H9 (cell line): ENCODE data around the gene SLC38A3. TPM values are rescaled to one million over a fixed set of nuclear protein-coding genes. Genes with fewer than 3 reads are reported as not detected.

Source experiments
- DNase-seq: peaks from one replicate; pipeline ENCODE4 v3.0.0-alpha.2; 2017
- H2AFZ ChIP-seq: one replicate; pipeline ENCODE4 v1.6.1; 2013; ENCODE audit warnings: mild to moderate bottlenecking, low read length, control low read depth, moderate library complexity
- H2AK5ac ChIP-seq: 2 replicates; pipeline ENCODE4 v1.6.1; 2013; ENCODE audit warnings: low read length, control low read depth, mixed read lengths; ENCODE audit not compliant: insufficient read length
- H2BK120ac ChIP-seq: one replicate; pipeline ENCODE4 v1.6.1; 2013; ENCODE audit warnings: low read depth, mild to moderate bottlenecking, low read length, control low read depth, inconsistent platforms; ENCODE audit not compliant: poor library complexity, severe bottlenecking
- H2BK12ac ChIP-seq: 2 replicates; pipeline ENCODE4 v1.6.1; 2013; ENCODE audit warnings: low read length, control low read depth, mixed read lengths, low read depth; ENCODE audit not compliant: insufficient read length
- H2BK15ac ChIP-seq: 2 replicates; pipeline ENCODE4 v1.6.1; 2013; ENCODE audit warnings: low read depth, low read length, control low read depth
- H2BK20ac ChIP-seq: one replicate; pipeline ENCODE4 v1.6.1; 2013; ENCODE audit warnings: low read depth, mild to moderate bottlenecking, low read length, control low read depth, inconsistent platforms; ENCODE audit not compliant: poor library complexity, severe bottlenecking
- H2BK5ac ChIP-seq: 2 replicates; pipeline ENCODE4 v1.6.1; 2013; ENCODE audit warnings: low read length, control low read depth, mixed read lengths; ENCODE audit not compliant: insufficient read length
- H3K14ac ChIP-seq: 2 replicates; pipeline ENCODE4 v1.6.1; 2013; ENCODE audit warnings: low read length, control low read depth; ENCODE audit not compliant: insufficient read depth
- H3K18ac ChIP-seq: 2 replicates; pipeline ENCODE4 v1.6.1; 2013; ENCODE audit warnings: low read depth, mild to moderate bottlenecking, mixed read lengths, low read length, control low read depth; ENCODE audit not compliant: insufficient read length
- H3K23ac ChIP-seq: 2 replicates; pipeline ENCODE4 v1.6.1; 2013; ENCODE audit warnings: low read length, control low read depth, mixed read lengths, low read depth; ENCODE audit not compliant: insufficient read length
- H3K23me2 ChIP-seq: 2 replicates; pipeline ENCODE4 v1.6.1; 2013; ENCODE audit warnings: low read depth, mild to moderate bottlenecking, mixed read lengths, low read length, control low read depth; ENCODE audit not compliant: insufficient read length, poor library complexity, severe bottlenecking
- H3K27ac ChIP-seq: 2 replicates; pipeline ENCODE4 v1.5.1; 2013; ENCODE audit warnings: low read length, control low read depth, mixed read lengths, low read depth; ENCODE audit not compliant: insufficient read length
- H3K27me3 ChIP-seq: 2 replicates; pipeline ENCODE4 v1.6.1; 2013; ENCODE audit warnings: low read length, control low read depth, inconsistent platforms; ENCODE audit not compliant: insufficient read depth
- H3K4ac ChIP-seq: 2 replicates; pipeline ENCODE4 v1.6.1; 2013; ENCODE audit warnings: low read depth, mild to moderate bottlenecking, control low read depth, inconsistent platforms, low read length, moderate library complexity
- H3K4me1 ChIP-seq: 2 replicates; pipeline ENCODE4 v1.6.1; 2013; ENCODE audit warnings: low read length, control low read depth, inconsistent platforms; ENCODE audit not compliant: insufficient read depth
- H3K4me2 ChIP-seq: 2 replicates; pipeline ENCODE4 v1.6.1; 2013; ENCODE audit warnings: low read length, control low read depth, mixed read lengths; ENCODE audit not compliant: insufficient read length, insufficient read depth
- H3K56ac ChIP-seq: 2 replicates; pipeline ENCODE4 v1.6.1; 2013; ENCODE audit warnings: low read depth, mild to moderate bottlenecking, mixed read lengths, low read length, control low read depth; ENCODE audit not compliant: insufficient read length
- H3K79me1 ChIP-seq: 2 replicates; pipeline ENCODE4 v1.6.1; 2013; ENCODE audit warnings: low read depth, mild to moderate bottlenecking, moderate library complexity, low read length, control low read depth, inconsistent platforms; ENCODE audit not compliant: insufficient read depth, poor library complexity, severe bottlenecking
- H3K79me2 ChIP-seq: 2 replicates; pipeline ENCODE4 v1.6.1; 2013; ENCODE audit warnings: low read length, control low read depth, inconsistent platforms; ENCODE audit not compliant: insufficient read depth
- H3K9ac ChIP-seq: 2 replicates; pipeline ENCODE4 v1.6.1; 2013; ENCODE audit warnings: low read length, control low read depth, mixed read lengths; ENCODE audit not compliant: insufficient read length; ENCODE audit errors: extremely low read depth
- H3K9me3 ChIP-seq: one replicate; pipeline ENCODE4 v1.6.1; 2013; ENCODE audit warnings: low read depth, low read length, inconsistent platforms; ENCODE audit not compliant: control insufficient read depth
- H3T11ph ChIP-seq: one replicate; pipeline ENCODE4 v1.6.1; 2013; ENCODE audit warnings: mild to moderate bottlenecking, low read length, control low read depth, inconsistent platforms
- H4K20me1 ChIP-seq: one replicate; pipeline ENCODE4 v1.6.1; 2013; ENCODE audit not compliant: control insufficient read depth, insufficient read length, insufficient read depth
- H4K5ac ChIP-seq: 2 replicates; pipeline ENCODE4 v1.6.1; 2013; ENCODE audit warnings: low read depth, mild to moderate bottlenecking, mixed read lengths, low read length, control low read depth; ENCODE audit not compliant: insufficient read length
- H4K8ac ChIP-seq: replicated peaks from 2 replicates; pipeline ENCODE4 v1.6.1; 2013; ENCODE audit warnings: low read length, control low read depth, mixed read lengths, low read depth; ENCODE audit not compliant: insufficient read length
- H4K91ac ChIP-seq: 2 replicates; pipeline ENCODE4 v1.6.1; 2013; ENCODE audit warnings: low read depth, mild to moderate bottlenecking, moderate library complexity, mixed read lengths, low read length, control low read depth; ENCODE audit not compliant: insufficient read length
- H3K27ac Mint-ChIP-seq, 3 experiments: 2 replicates in 2 of 3; 3 replicates in 1 of 3; pipeline ENCODE4 v1.8.0; 2020 to 2021; ENCODE audit warnings: mixed read lengths in 3 of 3, mild to moderate bottlenecking in 1 of 3, moderate library complexity in 1 of 3
- H3K27me3 Mint-ChIP-seq: 2 replicates; pipeline ENCODE4 v1.8.0; 2021; ENCODE audit warnings: low read depth, mild to moderate bottlenecking, moderate library complexity, mixed read lengths
- H3K36me3 Mint-ChIP-seq, 3 experiments: 2 replicates in 2 of 3; 3 replicates in 1 of 3; pipeline ENCODE4 v1.8.0; 2020 to 2021; ENCODE audit warnings: low read depth in 3 of 3, mixed read lengths in 3 of 3; ENCODE audit not compliant: insufficient read depth in 1 of 3
- H3K4me1 Mint-ChIP-seq, 2 experiments: 2 replicates each; pipeline ENCODE4 v1.8.0; 2020; ENCODE audit warnings: mixed read lengths in 2 of 2
- H3K4me3 Mint-ChIP-seq, 2 experiments: 2 replicates in 1 of 2; 3 replicates in 1 of 2; pipeline ENCODE4 v1.8.0; 2020 to 2021; ENCODE audit warnings: mild to moderate bottlenecking in 2 of 2, mixed read lengths in 2 of 2, moderate library complexity in 1 of 2
- H3K9me3 Mint-ChIP-seq, 2 experiments: 2 replicates in 1 of 2; 3 replicates in 1 of 2; pipeline ENCODE4 v1.8.0; 2020; ENCODE audit warnings: mild to moderate bottlenecking in 2 of 2, mixed read lengths in 2 of 2, moderate library complexity in 1 of 2
- CTCF ChIP-seq: fragments of 200-600 bp; sonication (generic); conservative IDR thresholded peaks from 3 replicates; pipeline ENCODE4 v1.8.0; 2021; ENCODE audit warnings: antibody characterized with exemption, mild to moderate bottlenecking
- WGBS: extraction: QIAGEN DNeasy Blood & Tissue Kit; methylation state at CpG from one replicate; pipeline ENCODE4 v1.1.7; 2013; ENCODE audit warnings: missing lambda C conversion rate, low lambda C conversion rate, mixed read lengths; ENCODE audit not compliant: insufficient read length; ENCODE audit errors: extremely low coverage; 5-methylcytosine and 5-hydroxymethylcytosine counted together
- total RNA-seq: library from RNA; stranded (reverse); gene quantifications from 2 replicates; pipeline ENCODE4 v1.2.1, GENCODE V29; 2021

Gene SLC38A3
- total RNA-seq, 1 experiment from 2014 or later: 1.4 TPM

GRCh38 chr3:50230794-50231125 is 25.7 kb downstream of the SLC38A3 start:
- no peak overlapping the region for H2AFZ ChIP-seq
- H3K9me3 ChIP-seq: no peaks in the 10 kb centered on the region

More at GRCh38 chr3:50230794-50231125, 25.7 kb downstream of the SLC38A3 start:
- Histone ChIP-seq H3K79me2 (no peaks in the 10 kb centered on the region), H2BK12ac (no peak overlapping the region), H2AK5ac (no peak overlapping the region), H4K5ac (no peak overlapping the region), H3K56ac (no peak overlapping the region), H2BK120ac (no peak overlapping the region), H2BK15ac (no peak overlapping the region), H4K8ac (no peak overlapping the region), H3K9ac (no peak overlapping the region), H4K20me1 (no peaks in the 10 kb centered on the region), H2BK20ac (no peak overlapping the region), H3K4me1 (no peaks in the 10 kb centered on the region), H3K4ac (no peak overlapping the region), H3K79me1 (no peaks in the 10 kb centered on the region), H3K27ac (no peak overlapping the region), H3T11ph (no peak overlapping the region), H3K27me3 (no peaks in the 10 kb centered on the region), H3K18ac (no peak overlapping the region), H3K23me2 (peaks cover 12% of the 10 kb centered on the region), H3K23ac (no peak overlapping the region), H2BK5ac (no peak overlapping the region), H3K4me2 (no peak overlapping the region), H3K14ac (no peak overlapping the region), H4K91ac (no peak overlapping the region)
- Mint-ChIP-seq H3K4me1 (peaks cover 38 to 49% of the 10 kb centered on the region in 2 experiments), H3K27ac (peak overlapping the region in 1 of 3 experiments; percentile 1; a peak in 1 of 7 replicates), H3K4me3 (no peak overlapping the region; a peak in 2 of 5 replicates), H3K27me3 (peaks cover 19% of the 10 kb centered on the region), H3K36me3 (no peaks in the 10 kb centered on the region; a peak in 1 of 7 replicates), H3K9me3 (peaks cover 0 to 2% of the 10 kb centered on the region in 2 experiments; a peak in 3 of 5 replicates)
- DNase-seq: no peak
- no CpG with 5 or more reads among the region's 4 CpGs for WGBS
- no peak for TF ChIP-seq CTCF
